Common myeloid progenitor, CD34-positive (primary cell): ENCODE results near the gene PTPN23.
"Not testable (repeated sequence)": the region's sequence is repeated elsewhere in the genome, so short reads cannot be mapped to it uniquely, and the experiment has no call there.

Experiments used
- CTCF ChIA-PET: fragments of 350-600 bp; sonication (Branson Sonifier 250); formaldehyde crosslinking; loops from one replicate; lab custom pipeline; 2021; ENCODE audit warnings: antibody characterized with exemption; lab: Charles Lee
- POLR2A ChIA-PET: fragments of 350-600 bp; sonication (Branson Sonifier 250); formaldehyde crosslinking; loops from one replicate; lab custom pipeline; 2021; ENCODE audit warnings: antibody characterized with exemption; lab: Charles Lee
- DNase-seq, 3 donors: peaks; one replicate each; pipeline versions ENCODE4 v3.0.0 to v3.0.0-alpha.2; 2013
- H3K27ac ChIP-seq, 2 experiments: 1 replicate in 1 of 2; 2 replicates in 1 of 2; pipeline ENCODE4 v1.7.0; 2013; ENCODE audit warnings: inconsistent platforms in 2 of 2, low read length in 2 of 2, mild to moderate bottlenecking in 2 of 2, low read depth in 1 of 2, moderate library complexity in 1 of 2; ENCODE audit not compliant: severe bottlenecking in 2 of 2, insufficient read depth in 1 of 2, poor library complexity in 1 of 2
- H3K27me3 ChIP-seq, 5 experiments: replicated peaks in 2 of 5; 1 replicate in 3 of 5; 2 replicates in 2 of 5; pipeline versions ENCODE4 v1.6.1 to v1.7.0; 2013; ENCODE audit warnings: low read length in 4 of 5, mild to moderate bottlenecking in 2 of 5, moderate library complexity in 2 of 5, inconsistent platforms in 1 of 5; ENCODE audit not compliant: insufficient read depth in 5 of 5, control insufficient read depth in 4 of 5
- H3K36me3 ChIP-seq, 4 experiments: 1 replicate in 2 of 4; 2 replicates in 2 of 4; pipeline versions ENCODE4 v1.6.1 to v1.7.0; 2013; ENCODE audit warnings: low read length in 3 of 4, control low read depth in 1 of 4, mild to moderate bottlenecking in 1 of 4; ENCODE audit not compliant: control insufficient read depth in 4 of 4, insufficient read depth in 4 of 4
- H3K4me1 ChIP-seq, 4 experiments: 1 replicate in 3 of 4; 2 replicates in 1 of 4; pipeline versions ENCODE4 v1.6.1 to v1.7.1; 2013; ENCODE audit warnings: low read length in 3 of 4, mild to moderate bottlenecking in 3 of 4, control low read depth in 1 of 4, inconsistent platforms in 1 of 4, moderate library complexity in 1 of 4; ENCODE audit not compliant: control insufficient read depth in 4 of 4, insufficient read depth in 4 of 4; ENCODE audit errors: control extremely low read depth in 1 of 4
- H3K4me3 ChIP-seq, 7 experiments: 1 replicate in 4 of 7; 2 replicates in 3 of 7; pipeline versions ENCODE4 v1.5.1 to v1.7.0; 2013; ENCODE audit warnings: mild to moderate bottlenecking in 7 of 7, low read length in 6 of 7, moderate library complexity in 6 of 7, inconsistent platforms in 2 of 7, low read depth in 2 of 7, control low read depth in 1 of 7; ENCODE audit not compliant: insufficient read depth in 4 of 7, control insufficient read depth in 1 of 7; ENCODE audit errors: extremely low read depth in 1 of 7
- H3K9me3 ChIP-seq, 5 experiments: 1 replicate in 4 of 5; 2 replicates in 1 of 5; pipeline versions ENCODE4 v1.6.1 to v1.7.1; 2013; ENCODE audit warnings: low read length in 4 of 5, mild to moderate bottlenecking in 2 of 5, inconsistent platforms in 1 of 5, low read depth in 1 of 5, moderate library complexity in 1 of 5; ENCODE audit not compliant: control insufficient read depth in 4 of 5, insufficient read depth in 2 of 5; ENCODE audit errors: control extremely low read depth in 1 of 5
- WGBS: methylation state at CpG from one replicate; pipeline ENCODE4 v1.1.5; 2013; ENCODE audit not compliant: insufficient coverage; 5-methylcytosine and 5-hydroxymethylcytosine counted together

Gene PTPN23

DNA sequence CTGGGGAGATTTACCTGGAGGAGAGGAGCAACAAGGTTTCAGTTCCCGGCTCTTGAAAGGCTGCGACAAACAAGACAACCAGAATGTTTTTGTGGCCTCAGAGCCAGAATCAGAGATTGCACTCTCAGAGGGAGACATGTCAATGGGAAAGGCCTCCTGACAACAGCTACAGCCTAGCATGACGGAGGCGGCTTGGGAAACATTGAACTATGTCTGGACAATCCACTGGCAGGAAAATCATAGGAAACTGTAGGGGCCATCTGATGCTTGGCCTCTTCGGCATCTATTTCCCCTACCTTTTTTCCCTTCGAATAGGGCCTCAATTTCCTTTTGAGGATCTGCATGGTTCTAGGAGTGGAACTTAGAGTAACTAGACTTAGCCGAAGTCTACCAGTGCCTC lies 13.2 kb upstream of the PTPN23 start:
- H3K4me3 ChIP-seq, result no peak overlapping the region
- H3K36me3 ChIP-seq, result no peaks in the 10 kb centered on the region
- CTCF ChIA-PET, result interaction anchor here (0.8 to 1.4 kb wide), 2 partner anchors 10 to 21 kb away, joined by 3 read pairs; no protein-coding TSS in a partner anchor
- WGBS, result 100% methylated on average over 7 of the region's 7 CpGs
- POLR2A ChIA-PET, result no interaction called here
- H3K9me3 ChIP-seq, result no peaks in the 10 kb centered on the region
- DNase-seq, result no peak
- no peak overlapping the region for H3K27ac ChIP-seq
- H3K27me3 ChIP-seq, result no peaks in the 10 kb centered on the region
- peaks cover 0 to 4% (median 3%) of the 10 kb centered on the region in 4 experiments for H3K4me1 ChIP-seq

- H3K27me3 ChIP-seq, POLR2A ChIA-PET, DNase-seq, H3K4me3 ChIP-seq, H3K4me1 ChIP-seq, H3K9me3 ChIP-seq, H3K36me3 ChIP-seq, H3K27ac ChIP-seq: not testable (repeated sequence)
- CTCF ChIA-PET, result interaction anchor here (0.9 to 1.6 kb wide), 9 partner anchors 9 to 456 kb away, joined by 3 to 6 read pairs (median 4); no protein-coding TSS in a partner anchor
- WGBS, result 94% methylated on average over 5 of the region's 8 CpGs
These were observed 10.8 kb upstream of the PTPN23 start for GRCh38 chr3:47370020-47370419.

DNA sequence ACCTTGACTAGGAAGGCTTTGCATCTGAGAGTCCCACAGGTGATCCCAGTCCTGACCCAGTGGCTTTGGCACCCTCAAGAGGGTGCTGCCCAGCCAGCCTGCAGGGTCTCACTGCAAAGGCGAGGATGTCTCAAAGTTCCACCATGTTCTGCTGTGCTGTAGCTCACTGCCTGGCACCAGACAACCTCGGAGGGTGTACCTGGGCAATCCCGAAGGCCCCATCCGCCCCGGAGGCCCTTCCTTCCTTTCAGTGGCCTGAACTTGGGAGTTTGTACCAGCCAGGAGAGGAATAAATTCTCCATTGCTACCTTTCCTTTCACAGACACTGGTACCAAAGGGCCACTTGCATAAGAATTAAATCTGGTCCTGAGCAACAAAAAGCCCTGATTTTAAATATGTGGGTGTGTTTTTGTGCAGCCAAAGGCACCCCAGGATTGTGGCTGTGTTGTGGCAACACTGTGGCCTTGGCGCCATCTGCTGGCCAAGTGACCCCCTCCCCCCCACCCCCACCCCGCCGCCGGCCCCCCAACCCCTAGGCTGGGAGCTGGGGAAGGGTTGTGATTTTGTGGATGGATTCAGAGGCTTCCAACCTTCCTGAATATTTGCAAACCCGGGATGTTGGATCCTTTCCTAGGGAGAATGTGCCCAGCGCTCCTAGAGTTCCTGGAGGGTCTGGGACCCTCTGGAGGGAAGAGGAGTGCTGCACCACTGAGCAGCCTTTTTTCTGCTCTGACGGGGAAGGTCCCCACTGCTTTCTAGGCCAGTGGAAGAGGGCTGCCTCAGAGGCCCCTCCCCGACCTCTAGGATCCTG lies 9.7 kb upstream of the PTPN23 start:
- Histone ChIP-seq H3K4me3 (no peak overlapping the region), H3K9me3 (no peaks in the 10 kb centered on the region), H3K4me1 (peaks cover 0 to 3% (median 0%) of the 10 kb centered on the region in 4 experiments), H3K36me3 (no peaks in the 10 kb centered on the region), H3K27me3 (no peaks in the 10 kb centered on the region), H3K27ac (no peak overlapping the region)
- DNase-seq, result peak; percentile 14 to 57 (median 43)
- ChIA-PET POLR2A (no interaction called here), CTCF (interaction anchor here (0.6 to 1.6 kb wide), 10 partner anchors 8 to 91 kb away, joined by 3 to 6 read pairs (median 3); partner anchors contain the start of gene PTPN23)
- 62% methylated on average over 9 of the region's 13 CpGs for WGBS

GRCh38 chr3:47374587-47374986 lies 6.2 kb upstream of the PTPN23 start:
- no peaks in the 10 kb centered on the region for H3K9me3 ChIP-seq
- H3K4me1 ChIP-seq, result peaks cover 5 to 15% (median 10%) of the 10 kb centered on the region in 4 experiments
- ChIA-PET POLR2A (no interaction called here), CTCF (no interaction called here)
- no peak for DNase-seq
- H3K4me3 ChIP-seq, result no peak overlapping the region
- no peaks in the 10 kb centered on the region for H3K36me3 ChIP-seq
- no peaks in the 10 kb centered on the region for H3K27me3 ChIP-seq
- no peak overlapping the region for H3K27ac ChIP-seq

DNA sequence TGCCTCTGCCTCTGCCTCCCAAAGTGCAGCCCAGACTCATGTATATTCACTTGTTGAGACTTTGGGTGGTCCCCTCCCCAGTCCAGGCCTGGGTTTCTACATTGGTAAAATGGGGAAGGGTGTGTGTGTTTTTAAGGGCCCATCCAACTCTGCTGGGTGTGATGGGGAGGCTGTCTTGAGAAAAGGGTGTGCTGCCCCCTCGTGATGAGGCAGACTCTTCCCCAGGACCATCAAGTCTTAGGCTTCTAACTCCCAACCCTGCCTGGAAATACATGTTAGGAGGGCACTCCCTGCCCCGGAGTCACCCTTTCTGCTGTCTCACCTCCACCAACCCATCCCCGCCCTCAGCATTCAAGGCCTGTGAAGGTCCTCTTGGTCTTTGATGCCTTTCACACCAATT lies 4.4 kb upstream of the PTPN23 start:
- Histone ChIP-seq H3K4me1 (peaks cover 7 to 26% (median 20%) of the 10 kb centered on the region in 4 experiments), H3K27ac (no peak overlapping the region), H3K4me3 (no peak overlapping the region), H3K9me3 (no peaks in the 10 kb centered on the region), H3K36me3 (no peaks in the 10 kb centered on the region), H3K27me3 (no peaks in the 10 kb centered on the region)
- POLR2A ChIA-PET, result no interaction called here
- DNase-seq, result no peak
- CTCF ChIA-PET, result interaction anchor here (1.5 kb wide), 1 partner anchor 462 kb away, joined by 3 read pairs; no protein-coding TSS in a partner anchor
- 92% methylated on average over 2 of the region's 3 CpGs for WGBS

DNA sequence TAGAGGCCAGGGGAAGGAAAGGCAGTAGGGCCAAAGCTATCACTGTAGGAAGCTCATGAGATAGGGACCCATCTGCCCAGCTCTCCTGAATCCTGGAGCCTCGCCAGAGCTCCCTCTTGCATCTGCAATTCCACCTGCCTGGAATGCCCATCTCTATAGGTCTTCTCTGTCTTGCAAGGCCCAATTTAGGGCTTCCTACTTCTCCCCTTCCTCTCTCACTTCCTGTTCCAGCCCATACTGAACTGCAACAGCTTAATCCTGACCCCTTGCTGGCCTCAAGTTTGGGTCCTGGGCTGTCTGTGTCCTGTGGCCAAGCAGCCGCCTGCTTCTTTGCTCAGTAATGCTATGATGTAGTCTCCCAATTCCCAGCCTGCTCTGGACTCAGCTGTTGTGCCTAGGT lies 3.6 kb upstream of the PTPN23 start:
- ChIA-PET CTCF (interaction anchor here (1.3 to 1.5 kb wide), 2 partner anchors 10 to 463 kb away, joined by 3 read pairs; no protein-coding TSS in a partner anchor), POLR2A (interaction anchor here (0.6 kb wide), 1 partner anchor 91 kb away, joined by 3 read pairs; no protein-coding TSS in a partner anchor)
- no peak overlapping the region for H3K4me3 ChIP-seq
- no peak overlapping the region for H3K27ac ChIP-seq
- no peaks in the 10 kb centered on the region for H3K9me3 ChIP-seq
- H3K36me3 ChIP-seq, result no peaks in the 10 kb centered on the region
- 92% methylated on average over 2 of the region's 2 CpGs for WGBS
- peaks cover 7 to 34% (median 27%) of the 10 kb centered on the region in 4 experiments for H3K4me1 ChIP-seq
- no peaks in the 10 kb centered on the region for H3K27me3 ChIP-seq
- no peak for DNase-seq

DNA sequence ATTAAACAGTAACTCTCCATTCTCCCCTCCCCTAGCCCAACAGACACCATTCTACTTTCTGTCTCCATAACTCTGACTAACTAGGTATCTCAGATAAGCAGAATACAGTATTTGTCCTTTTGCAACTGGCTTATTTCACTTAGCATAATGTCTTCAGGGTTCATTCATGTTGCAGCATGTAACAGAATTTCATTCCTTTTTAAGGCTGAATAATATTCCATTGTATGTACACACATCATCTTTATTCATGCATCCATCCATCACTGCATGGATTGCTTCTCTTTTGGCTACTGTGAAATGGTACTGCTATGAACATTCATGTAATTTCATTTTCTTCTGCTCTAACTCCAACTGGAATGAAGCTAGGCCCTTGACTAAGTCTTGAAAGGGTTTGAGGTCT lies 2.0 kb upstream of the PTPN23 start:
- Histone ChIP-seq H3K4me1 (peaks cover 7 to 35% (median 28%) of the 10 kb centered on the region in 4 experiments), H3K27me3 (no peaks in the 10 kb centered on the region), H3K9me3 (no peaks in the 10 kb centered on the region), H3K36me3 (peaks cover 0 to 4% (median 0%) of the 10 kb centered on the region in 4 experiments), H3K4me3 (no peak overlapping the region), H3K27ac (peak overlapping the region in 1 of 2 experiments; percentile 98)
- DNase-seq, result no peak
- ChIA-PET CTCF (interaction anchor here (0.6 to 1.4 kb wide), 3 partner anchors 8 to 16 kb away, joined by 3 read pairs; no protein-coding TSS in a partner anchor), POLR2A (no interaction called here)
